Activated naive CD8-positive, alpha-beta T cell treated with anti-CD3 and anti-CD28 coated beads, Interleukin-2, amount 50 U/mL, for 16 hours (primary cell): Measurements from ENCODE around the gene VILL.
"Not testable (repeated sequence)": the region's sequence is repeated elsewhere in the genome, so short reads cannot be mapped to it uniquely, and the experiment has no call there.

Experiments
- DNase-seq: peaks from one replicate; pipeline ENCODE4 v3.0.0-alpha.2; 2020; ENCODE audit warnings: low read depth, low spot score

VILL gene

GRCh38 chr3:38017445-38018295 lies 27.1 kb downstream of the VILL start:
- DNase-seq, result no peak

- DNase-seq, result no peak
Observed at GRCh38 chr3:38018296-38019266, 28.0 kb downstream of the VILL start.

- no peak for DNase-seq
Observed at GRCh38 chr3:38019658-38020341, 29.2 kb downstream of the VILL start.

GRCh38 chr3:38020342-38020726 lies 29.7 kb downstream of the VILL start:
- no peak for DNase-seq

GRCh38 chr3:38021196-38021595 lies 30.6 kb downstream of the VILL start:
- no peak for DNase-seq

- no peak for DNase-seq
Observed at GRCh38 chr3:38022301-38022700, 31.7 kb downstream of the VILL start.

- no peak for DNase-seq
Observed at GRCh38 chr3:38022896-38023709, 32.5 kb downstream of the VILL start.

GRCh38 chr3:38026856-38027255 lies 36.3 kb downstream of the VILL start:
- DNase-seq, result no peak

- DNase-seq, result no peak
Observed at GRCh38 chr3:38027466-38028465, 37.2 kb downstream of the VILL start.

- no peak for DNase-seq
Observed at GRCh38 chr3:38028621-38029361, 38.2 kb downstream of the VILL start.

- no peak for DNase-seq
Observed at GRCh38 chr3:38029400-38030125, 39.0 kb downstream of the VILL start, which contains the start of gene PLCD1. Gene PLCD1, minus strand, starts transcription at chr3:38029642. Its CDS starts 103 bp downstream, at chr3:38029539.

GRCh38 chr3:38030126-38031021 lies 39.8 kb downstream of the VILL start:
- no peak for DNase-seq

GRCh38 chr3:38031022-38031994 lies 40.7 kb downstream of the VILL start:
- no peak for DNase-seq

- no peak for DNase-seq
Observed at GRCh38 chr3:38032328-38032865, 41.8 kb downstream of the VILL start.

- DNase-seq, result not testable (repeated sequence)
Observed at GRCh38 chr3:38033586-38033985, 43.0 kb downstream of the VILL start.

- DNase-seq, result not testable (repeated sequence)
Observed at GRCh38 chr3:38034335-38034734, 43.7 kb downstream of the VILL start.
